HT-29 (cell line): Measurements from ENCODE around the gene SUSD2. TPM values are rescaled to one million over a fixed set of nuclear protein-coding genes. Genes with fewer than 3 reads are reported as not detected.
"Not testable (repeated sequence)": the region's sequence is repeated elsewhere in the genome, so short reads cannot be mapped to it uniquely, and the experiment has no call there.

ENCODE experiments used
- DNase-seq: peaks from one replicate; pipeline ENCODE4 v3.0.0-alpha.2; 2015; ENCODE audit warnings: low spot score
- total RNA-seq: library from RNA; depleted of rRNA; stranded (reverse); fragments of >200 nt; shearing (Covaris generic); gene quantifications from 2 replicates; pipeline ENCODE4 v1.2.3, GENCODE V29; 2014

Gene SUSD2
- total RNA-seq, 1 experiment from 2014 or later, result 1.2 TPM

DNA sequence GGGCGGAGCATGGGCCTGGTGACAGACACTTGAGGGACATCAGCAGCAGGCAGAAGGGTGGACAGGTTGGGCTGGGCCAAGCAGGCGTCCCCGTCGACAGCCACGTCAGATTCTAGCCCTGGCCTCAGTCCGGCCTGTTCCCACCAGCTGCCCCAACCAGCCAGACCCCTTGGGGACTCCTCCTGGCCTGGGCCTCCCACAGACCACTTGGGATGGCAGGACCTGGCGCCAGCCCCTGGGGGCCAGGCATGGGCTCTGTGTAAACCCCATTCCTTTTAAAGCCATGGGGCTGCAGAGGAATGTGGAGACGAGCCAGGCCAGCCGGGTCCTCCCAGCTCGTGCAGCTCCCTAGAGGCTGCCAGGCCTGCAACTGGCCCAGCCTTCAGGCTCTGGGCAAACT, 4.7 kb upstream of the SUSD2 start:
- no peak for DNase-seq

DNA sequence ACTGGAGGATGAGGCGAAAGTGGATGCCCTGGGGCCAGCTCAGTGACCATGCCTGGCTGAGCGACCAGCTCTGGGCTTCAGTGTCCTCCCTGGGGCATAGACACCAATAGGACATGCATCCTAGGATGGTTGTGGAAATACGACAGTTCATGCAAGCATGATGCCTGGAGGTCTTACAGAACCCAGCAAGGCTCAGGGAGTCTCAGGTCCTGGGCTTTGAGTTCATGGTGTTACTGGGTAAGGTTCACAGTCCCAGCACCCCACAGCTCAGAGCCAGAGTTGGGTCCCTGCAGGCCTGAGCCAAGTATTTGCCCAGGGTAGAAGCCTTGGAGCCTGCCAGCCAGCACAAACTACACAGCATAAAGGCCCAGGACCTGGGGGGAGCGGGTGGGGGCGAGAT, 4.2 kb upstream of the SUSD2 start:
- DNase-seq, result no peak

DNA sequence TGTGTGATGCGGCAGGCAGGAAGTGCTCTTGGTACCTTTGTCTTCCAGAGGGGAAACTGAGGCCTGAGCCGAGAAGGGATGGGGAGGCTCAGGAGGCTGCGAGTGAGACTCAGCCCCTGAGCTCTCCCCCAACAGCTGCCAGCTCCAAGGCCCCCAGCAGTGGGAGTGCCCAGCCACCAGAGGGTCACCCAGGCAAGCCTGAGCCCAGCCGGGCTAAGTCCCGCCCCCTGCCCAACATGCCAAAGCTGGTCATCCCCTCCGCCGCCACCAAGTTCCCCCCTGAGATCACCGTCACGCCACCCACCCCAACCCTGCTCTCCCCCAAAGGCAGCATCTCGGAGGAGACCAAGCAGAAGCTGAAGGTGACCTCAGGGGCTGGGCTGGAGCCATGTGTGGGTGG, 3.8 kb upstream of the SUSD2 start:
- DNase-seq, result no peak

DNA sequence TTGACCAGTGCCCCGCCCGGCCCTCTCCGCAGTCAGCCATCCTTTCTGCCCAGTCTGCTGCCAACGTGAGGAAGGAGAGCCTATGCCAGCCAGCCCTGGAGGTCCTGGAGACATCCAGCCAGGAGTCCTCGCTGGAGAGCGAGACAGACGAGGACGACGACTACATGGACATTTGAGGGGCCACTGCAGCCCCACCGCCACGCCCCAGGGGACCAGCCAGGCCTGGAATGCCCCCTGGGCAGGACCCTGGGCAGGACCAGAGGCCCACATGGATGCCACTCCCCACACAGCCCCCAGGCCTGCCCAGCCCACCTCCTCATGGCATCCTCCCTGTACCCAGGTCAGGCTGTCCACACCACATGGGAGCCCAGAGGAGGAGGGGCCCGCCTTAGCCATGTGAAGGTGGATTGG, 3.3 kb upstream of the SUSD2 start:
- no peak for DNase-seq

DNA sequence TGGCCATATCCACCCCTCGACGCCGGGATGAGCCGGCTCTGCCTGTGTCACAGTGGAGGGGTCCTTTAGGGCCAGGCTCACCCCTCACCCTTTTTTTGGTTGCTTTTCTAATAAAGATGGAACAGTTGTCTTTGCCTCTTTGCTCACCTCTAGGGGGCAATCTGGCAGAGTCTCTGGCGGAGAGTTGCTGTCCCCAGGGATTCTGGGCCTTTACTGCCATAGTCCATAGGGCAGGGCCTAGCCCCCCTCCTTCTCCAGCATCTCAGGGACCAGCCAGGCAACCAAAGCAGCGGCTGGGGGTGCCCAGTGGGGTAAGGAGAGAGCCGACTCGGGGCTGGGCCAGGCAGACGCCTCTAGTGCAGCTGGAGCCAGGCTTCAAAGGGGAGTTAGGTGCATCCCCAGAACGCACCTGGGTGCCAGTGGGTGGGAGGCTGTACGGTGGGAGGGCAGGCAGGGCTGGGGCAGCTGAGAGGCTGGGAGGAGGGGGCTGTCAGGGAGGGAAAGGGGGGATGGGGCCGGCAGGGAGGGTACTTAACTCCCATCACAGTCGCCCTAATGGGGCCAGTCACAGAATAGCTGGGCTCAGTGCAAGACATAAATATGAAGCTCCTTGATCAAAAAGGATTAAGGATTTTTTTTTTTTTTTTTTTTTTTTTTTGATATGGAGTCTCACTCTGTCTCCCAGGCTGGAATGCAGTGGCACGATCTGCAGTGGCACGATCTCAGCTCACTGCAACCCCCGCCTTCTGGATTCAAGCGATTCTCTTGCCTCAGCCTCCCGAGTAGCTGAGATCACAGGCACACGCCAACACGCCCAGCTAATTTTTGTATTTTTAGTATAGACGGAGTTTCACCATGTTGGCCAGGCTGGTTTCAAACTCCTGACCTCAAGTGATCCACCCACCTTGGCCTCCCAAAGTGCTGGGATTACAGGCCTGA, 2.5 kb upstream of the SUSD2 start:
- no peak for DNase-seq

DNA sequence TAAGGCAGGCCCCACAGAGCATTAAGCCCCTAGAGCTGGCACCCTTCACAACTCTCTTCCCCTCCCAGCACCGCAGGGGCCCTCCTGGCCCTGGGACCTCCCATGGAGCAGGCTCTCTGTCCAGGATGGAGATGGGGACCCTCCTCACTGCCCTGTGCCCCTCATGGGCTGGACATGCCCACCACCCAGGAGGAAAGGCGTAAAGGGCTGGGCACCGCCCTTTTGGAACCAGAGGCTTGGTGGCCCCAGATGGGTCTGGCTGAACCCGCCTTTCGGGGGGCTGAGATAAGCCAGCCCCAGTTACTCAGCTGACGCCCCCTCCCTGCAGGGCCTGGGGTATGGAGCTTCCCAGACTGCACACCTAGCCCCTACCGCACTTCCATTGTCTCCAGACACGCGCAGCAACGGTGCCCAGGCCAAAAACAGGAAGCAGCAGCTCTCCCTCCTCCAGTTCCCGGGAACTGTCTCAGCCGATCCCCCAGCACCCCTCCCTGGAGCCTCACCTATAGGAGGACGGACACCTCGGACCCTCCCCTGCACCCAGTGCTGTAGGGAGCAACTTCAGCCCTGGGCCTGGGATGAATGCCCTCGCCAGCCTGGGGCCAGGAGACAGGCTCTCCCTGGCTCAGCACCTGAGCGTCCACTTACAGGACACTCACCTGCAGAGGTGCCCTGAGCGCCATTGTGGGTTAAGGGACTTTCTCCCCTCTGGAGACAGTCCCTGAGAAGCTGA, 1.6 kb upstream of the SUSD2 start:
- no peak for DNase-seq

DNA sequence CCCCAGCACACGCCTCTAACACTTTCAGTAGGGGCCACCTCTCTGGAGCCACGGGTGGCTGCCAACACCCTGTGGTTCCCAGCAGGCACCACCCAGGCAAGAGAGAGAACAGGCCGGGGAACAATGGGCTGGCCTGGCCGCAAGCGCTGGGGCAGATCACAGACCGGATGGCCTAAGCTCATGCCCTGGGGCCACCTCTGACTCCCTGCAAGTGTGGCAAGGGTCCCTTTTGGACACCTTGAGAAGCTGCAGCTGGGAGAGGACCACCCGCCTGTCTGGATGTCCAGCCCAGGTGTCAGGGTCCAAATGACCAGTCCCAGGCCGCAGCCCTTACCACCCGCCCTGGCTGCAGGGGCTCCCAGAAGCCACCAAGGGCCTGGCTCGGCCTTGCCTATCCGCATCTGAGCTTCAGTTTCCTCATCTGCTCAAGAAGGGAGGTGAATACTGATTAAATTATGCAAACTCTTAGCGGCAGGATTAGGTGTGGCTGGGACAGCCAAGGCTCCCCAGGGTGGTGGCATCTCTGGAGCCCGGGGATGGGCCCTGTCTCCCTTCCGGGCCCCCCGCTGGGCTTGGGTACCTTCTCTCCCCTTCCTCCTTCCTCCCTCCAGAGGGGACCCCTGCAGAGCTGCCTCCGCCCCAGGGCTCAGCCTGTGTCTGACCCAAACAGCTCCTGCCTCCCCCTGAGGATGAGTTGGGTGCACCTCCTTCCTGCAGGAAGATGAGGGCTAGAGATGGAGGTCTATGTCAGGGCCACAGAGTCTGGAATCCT, 785 bp upstream of the SUSD2 start:
- DNase-seq, result no peak

DNA sequence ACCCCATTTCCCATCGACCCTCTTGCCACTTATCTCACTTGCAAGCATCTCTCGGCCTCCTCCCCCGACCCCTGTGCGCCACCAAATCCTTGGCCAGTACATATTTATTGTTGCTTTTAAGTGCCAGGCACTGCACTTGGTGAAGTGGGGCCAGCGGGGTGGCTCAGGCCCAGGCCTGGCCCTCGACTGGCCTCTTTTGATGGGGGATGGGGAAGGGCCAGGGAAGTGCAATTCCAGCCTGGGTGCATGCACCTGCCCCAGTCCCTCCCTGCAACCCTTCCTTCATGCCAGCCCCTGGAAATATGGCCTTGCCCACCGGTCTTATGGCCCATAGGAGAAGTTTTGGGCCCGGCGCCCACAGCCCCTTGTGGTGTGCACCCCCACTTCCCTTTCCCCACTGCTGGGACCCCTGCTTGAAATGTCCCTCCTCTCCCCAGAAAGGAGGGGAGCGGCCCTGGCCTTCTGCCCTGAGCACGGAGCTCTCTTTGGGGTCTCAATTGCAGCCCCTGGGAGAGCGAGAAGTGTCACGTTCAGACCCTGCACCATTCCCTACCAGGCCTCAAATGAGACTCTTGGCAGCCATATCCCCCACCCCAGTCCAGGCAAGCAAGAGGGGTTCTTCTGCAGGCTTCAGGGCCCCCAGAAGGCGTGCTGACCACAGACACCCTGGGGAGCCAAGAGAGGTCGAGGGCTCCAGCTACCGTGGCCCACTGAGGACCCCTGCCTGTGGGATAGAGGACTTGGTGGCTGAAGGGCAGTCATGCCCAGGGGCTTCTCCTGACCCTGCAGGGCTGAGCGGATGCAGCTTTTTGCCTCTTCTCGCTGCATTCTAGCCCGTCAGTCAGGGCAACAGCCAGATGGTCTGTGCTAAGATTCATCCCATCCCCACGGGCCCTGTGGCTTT, 961 bp downstream of the SUSD2 start:
- no peak for DNase-seq

DNA sequence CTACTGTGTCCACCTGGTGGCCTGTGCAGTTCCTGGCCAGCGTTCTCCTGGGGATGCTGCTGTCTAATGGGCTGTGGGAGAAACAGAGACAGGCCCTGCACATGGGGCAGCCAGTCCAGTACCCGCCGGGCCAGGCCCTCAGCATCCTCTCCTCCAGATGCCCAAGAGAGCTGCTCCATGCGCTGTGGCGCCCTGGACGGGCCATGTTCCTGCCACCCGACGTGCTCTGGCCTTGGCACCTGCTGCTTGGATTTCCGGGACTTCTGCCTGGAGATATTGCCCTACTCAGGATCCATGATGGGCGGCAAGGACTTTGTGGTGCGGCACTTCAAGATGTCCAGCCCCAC, 1.6 kb downstream of the SUSD2 start:
- DNase-seq, result not testable (repeated sequence)

DNA sequence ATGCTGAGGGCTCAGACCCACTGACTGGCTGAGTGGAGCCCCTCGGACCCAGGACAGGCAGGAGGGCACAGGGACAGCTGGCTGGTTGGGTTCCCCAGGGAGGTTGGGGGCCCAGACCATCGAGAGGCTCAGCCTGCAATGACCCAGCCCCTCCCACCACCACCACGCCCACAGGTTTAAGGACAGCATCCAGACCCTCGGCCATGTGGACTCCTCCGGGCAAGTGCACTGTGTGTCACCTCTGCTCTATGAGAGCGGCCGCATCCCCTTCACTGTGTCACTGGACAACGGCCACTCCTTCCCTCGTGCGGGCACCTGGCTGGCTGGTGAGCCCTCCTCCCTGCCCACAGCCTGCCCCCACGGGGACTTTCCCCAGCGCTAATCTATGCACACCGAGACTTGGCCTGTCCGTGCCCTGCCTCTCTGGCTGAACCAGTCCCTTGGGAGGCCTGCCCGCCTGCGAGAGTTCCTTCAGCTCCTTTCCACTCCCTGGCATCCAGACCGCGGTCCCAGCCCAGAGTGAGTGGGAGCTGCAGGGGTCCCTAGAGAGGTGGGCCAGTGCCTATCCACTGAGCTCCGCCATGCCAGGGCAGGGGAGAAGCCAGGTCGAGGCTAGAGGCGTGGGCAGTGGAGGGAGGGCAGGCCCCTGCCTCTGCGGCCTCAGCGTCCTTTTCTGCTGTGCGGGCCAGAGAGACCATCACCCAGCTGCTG, 2.2 kb downstream of the SUSD2 start:
- DNase-seq, result no peak

DNA sequence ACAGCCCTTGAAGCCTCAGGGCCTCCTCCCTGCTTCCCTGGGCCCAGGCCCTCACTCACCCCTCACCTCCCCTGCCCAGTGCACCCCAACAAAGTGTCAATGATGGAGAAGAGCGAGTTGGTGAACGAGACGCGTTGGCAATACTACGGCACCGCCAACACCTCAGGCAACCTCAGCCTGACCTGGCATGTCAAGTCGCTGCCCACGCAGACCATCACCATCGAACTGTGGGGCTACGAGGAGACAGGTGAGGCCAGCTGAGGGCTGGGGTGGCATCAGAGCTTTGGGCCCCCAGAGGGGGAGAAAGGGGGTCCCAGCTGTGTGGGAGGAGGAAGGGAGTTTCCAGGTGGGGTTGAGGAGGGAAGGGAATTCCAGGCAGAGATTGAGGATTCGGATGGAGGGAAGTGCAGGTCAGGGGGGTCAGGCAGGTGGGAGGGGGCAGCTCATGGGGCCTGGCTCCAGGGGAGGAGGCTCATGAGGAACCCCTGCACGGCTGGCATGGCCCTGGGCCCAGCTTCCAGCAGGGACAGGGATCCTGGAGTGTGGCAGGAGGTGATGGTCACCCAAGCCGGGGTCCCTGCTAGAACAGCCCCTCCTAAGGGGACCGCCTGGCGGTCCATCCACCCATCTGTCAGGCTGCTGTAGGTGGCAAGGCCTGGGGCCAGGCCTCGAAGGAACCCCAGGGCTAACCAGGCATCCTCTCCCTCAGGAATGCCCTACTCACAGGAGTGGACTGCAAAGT, 2.9 kb downstream of the SUSD2 start:
- DNase-seq, result no peak

DNA sequence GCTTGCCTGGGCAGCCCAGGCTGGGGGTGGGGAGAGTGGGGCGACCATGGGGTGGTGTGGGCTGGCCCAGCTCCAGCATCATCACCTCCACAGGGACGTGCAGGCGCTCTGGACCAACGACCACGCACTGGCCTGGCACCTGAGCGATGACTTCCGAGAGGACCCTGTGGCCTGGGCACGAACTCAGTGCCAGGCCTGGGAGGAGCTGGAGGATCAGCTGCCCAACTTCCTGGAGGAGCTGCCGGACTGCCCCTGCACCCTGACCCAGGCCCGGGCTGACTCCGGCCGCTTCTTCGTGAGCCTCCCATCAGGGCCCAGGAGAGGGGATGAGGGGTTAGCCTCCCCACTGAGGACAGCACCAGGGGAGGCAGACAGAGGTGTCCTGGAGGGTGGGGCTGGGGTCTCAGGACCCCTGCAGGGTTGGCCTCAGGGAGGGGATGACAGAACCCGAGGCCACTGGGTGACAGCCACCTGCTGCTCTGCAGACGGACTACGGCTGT, 3.8 kb downstream of the SUSD2 start:
- no peak for DNase-seq

DNA sequence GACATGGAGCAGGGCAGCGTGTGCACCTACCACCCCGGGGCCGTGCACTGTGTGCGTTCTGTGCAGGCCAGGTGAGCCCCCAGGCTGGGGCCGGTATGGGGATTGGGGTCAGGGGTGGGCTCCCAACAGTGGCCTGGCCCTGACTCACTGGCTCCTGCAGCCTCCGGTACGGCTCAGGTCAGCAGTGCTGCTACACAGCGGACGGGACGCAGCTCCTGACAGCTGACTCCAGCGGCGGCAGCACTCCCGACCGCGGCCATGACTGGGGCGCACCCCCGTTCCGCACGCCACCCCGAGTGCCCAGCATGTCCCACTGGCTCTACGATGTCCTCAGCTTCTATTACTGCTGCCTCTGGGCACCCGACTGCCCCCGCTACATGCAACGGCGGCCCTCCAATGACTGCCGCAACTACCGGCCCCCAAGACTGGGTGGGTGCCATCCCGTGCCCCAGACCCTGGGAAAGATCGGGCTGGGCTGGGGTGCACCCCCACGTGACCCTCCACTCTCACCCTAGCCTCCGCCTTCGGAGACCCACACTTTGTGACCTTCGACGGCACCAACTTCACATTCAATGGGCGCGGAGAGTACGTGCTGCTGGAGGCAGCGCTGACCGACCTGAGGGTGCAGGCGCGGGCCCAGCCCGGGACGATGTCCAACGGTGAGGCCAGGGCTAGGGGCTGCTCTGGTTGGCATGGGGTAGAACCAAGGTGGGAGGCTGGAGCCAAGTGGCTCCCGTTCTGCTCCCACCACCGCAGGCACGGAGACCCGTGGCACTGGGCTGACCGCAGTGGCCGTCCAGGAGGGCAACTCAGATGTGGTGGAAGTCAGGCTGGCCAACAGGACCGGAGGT, 4.4 kb downstream of the SUSD2 start:
- no peak for DNase-seq

DNA sequence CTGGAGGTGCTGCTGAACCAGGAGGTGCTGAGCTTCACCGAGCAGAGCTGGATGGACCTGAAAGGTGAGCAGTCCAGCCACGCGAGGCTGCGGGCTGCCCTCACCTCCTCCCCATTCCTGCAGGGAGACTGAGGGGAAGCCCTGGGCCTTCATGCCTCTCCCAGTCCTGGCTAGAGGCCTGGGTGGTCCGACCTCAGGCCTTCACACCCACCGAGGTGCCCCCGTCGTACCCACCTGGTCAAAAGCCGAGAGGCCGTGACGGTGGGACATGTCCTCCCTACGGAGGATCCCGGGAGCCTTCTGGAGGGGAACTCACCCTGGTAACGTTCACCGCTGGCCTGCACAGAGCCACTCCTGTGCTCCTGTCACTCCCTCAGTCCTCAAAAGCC, 5.1 kb downstream of the SUSD2 start:
- DNase-seq, result no peak

DNA sequence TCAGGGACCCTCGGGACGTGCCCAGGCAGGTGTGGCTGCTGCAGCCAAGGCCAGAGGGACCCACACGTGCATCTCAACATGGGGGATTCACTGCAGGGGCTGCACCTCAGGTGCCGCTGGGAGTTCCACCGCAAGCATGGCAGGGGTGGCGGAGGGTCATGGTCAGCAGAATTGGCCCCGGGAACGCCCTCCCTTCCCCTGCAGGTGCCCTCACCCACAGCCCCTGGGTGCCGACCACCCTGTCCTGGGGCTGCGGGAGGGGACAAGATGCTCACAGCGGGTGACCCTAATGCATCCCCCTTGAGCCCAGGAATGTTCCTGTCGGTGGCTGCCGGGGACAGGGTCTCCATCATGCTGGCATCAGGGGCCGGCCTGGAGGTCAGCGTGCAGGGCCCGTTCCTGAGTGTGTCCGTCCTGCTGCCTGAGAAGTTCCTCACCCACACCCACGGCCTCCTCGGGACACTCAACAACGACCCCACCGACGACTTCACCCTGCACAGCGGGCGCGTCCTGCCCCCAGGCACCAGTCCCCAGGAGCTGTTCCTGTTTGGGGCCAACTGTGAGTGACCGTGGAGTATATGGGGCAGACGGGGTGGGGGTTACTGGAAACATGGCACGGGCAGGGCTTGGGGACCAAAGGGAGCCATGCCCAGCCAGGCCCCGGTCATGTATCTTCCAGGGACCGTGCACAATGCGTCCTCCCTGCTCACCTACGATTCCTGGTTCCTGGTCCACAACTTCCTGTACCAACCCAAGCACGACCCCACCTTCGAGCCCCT, 5.8 kb downstream of the SUSD2 start:
- DNase-seq, result no peak

DNA sequence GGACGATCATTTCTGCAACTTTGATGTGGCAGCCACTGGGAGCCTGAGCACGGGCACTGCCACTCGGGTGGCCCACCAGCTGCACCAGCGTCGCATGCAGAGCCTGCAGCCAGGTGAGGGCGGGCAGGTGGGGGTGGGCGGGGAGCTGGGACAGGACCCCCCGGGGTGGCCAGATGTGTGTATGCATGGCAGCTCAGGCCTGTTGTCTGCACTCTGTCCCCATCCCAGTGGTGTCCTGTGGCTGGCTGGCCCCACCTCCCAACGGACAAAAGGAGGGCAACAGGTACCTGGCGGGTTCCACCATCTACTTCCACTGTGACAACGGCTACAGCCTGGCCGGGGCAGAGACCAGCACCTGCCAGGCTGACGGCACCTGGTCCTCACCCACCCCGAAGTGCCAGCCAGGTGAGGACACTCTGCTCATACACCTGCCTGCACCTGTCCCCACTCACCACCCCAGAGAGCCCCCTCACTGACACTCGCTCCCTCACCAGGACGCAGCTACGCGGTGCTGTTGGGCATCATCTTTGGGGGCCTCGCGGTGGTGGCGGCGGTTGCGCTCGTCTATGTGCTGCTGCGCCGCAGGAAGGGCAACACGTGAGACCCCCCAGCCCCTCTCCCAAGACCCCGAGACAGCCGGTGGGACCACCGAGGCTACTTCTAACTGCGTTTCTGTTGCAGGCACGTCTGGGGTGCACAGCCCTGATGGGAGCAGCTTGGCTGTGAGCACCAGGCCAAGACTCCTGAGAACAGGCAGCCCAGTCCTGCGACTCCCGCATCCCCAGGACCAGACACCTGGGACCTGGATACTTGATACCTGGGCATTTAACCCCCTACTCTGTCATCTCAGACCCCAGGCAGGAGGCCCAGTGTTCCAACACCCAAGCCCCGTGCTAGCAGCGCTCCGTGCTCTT, 6.7 kb downstream of the SUSD2 start:
- DNase-seq, result no peak
